ENCODE results near the gene TAF3. TPM values are rescaled to one million over a fixed set of nuclear protein-coding genes. Genes with fewer than 3 reads are reported as not detected.
A peak's percentile ranks its signal among the peaks of the same experiment; 100 is the strongest.

Gene TAF3
- total and polyA plus RNA-seq, 2 experiments from 2014 or later = 3.9 to 7.7 TPM

GRCh38 chr10:8060010-8060703 lies 241.9 kb downstream of the TAF3 start:
- peaks cover 53% of the 10 kb centered on the region for H3K27me3 ChIP-seq
- H3K9me3 ChIP-seq (ENCODE audit: low read depth) = no peaks in the 10 kb centered on the region
- no peaks in the 10 kb centered on the region for H3K36me3 ChIP-seq
- H3K4me3 ChIP-seq = no peak overlapping the region
- no peak for TF ChIP-seq CTCF (IDR thresholded peaks at IDR 0.05; ENCODE audit: low read depth, low read length)
- H3K4me1 ChIP-seq (ENCODE audit: low read depth) = peaks cover 34% of the 10 kb centered on the region
- H3K27ac ChIP-seq = no peak overlapping the region
- no peak for DNase-seq (ENCODE audit: low read depth in 1 of 2, low spot score in 1 of 2)

- peaks cover 48% of the 10 kb centered on the region for H3K27me3 ChIP-seq
- no peak for DNase-seq (ENCODE audit: low read depth in 1 of 2, low spot score in 1 of 2)
- no peak overlapping the region for H3K4me3 ChIP-seq
- no peaks in the 10 kb centered on the region for H3K9me3 ChIP-seq (ENCODE audit: low read depth)
- no peak for TF ChIP-seq CTCF (IDR thresholded peaks at IDR 0.05; ENCODE audit: low read depth, low read length)
- H3K4me1 ChIP-seq (ENCODE audit: low read depth) = peaks cover 34% of the 10 kb centered on the region
- H3K36me3 ChIP-seq = no peaks in the 10 kb centered on the region
- H3K27ac ChIP-seq = no peak overlapping the region
Observed at GRCh38 chr10:8060704-8061121, 242.4 kb downstream of the TAF3 start.

- H3K36me3 ChIP-seq = no peaks in the 10 kb centered on the region
- no peaks in the 10 kb centered on the region for H3K9me3 ChIP-seq (ENCODE audit: low read depth)
- H3K27me3 ChIP-seq = peaks cover 41% of the 10 kb centered on the region
- DNase-seq (ENCODE audit: low read depth in 1 of 2, low spot score in 1 of 2) = peak in 1 of 2 donors; percentile 78
- no peak overlapping the region for H3K4me3 ChIP-seq
- H3K4me1 ChIP-seq (ENCODE audit: low read depth) = peaks cover 32% of the 10 kb centered on the region
- TF ChIP-seq CTCF (IDR thresholded peaks at IDR 0.05; ENCODE audit: low read depth, low read length) = no peak
- no peak overlapping the region for H3K27ac ChIP-seq
Observed at GRCh38 chr10:8061274-8062211, 243.2 kb downstream of the TAF3 start.

- no peak overlapping the region for H3K27ac ChIP-seq
- H3K27me3 ChIP-seq = peaks cover 33% of the 10 kb centered on the region
- no peak for DNase-seq (ENCODE audit: low read depth in 1 of 2, low spot score in 1 of 2)
- no peak for TF ChIP-seq CTCF (IDR thresholded peaks at IDR 0.05; ENCODE audit: low read depth, low read length)
- peaks cover 21% of the 10 kb centered on the region for H3K4me1 ChIP-seq (ENCODE audit: low read depth)
- no peaks in the 10 kb centered on the region for H3K36me3 ChIP-seq
- H3K4me3 ChIP-seq = no peak overlapping the region
- no peaks in the 10 kb centered on the region for H3K9me3 ChIP-seq (ENCODE audit: low read depth)
Observed at GRCh38 chr10:8063128-8063908, 245.0 kb downstream of the TAF3 start.

- peaks cover 21% of the 10 kb centered on the region for H3K4me1 ChIP-seq (ENCODE audit: low read depth)
- H3K27me3 ChIP-seq = peaks cover 26% of the 10 kb centered on the region
- H3K27ac ChIP-seq = no peak overlapping the region
- H3K4me3 ChIP-seq = no peak overlapping the region
- DNase-seq (ENCODE audit: low read depth in 1 of 2, low spot score in 1 of 2) = no peak
- no peaks in the 10 kb centered on the region for H3K36me3 ChIP-seq
- H3K9me3 ChIP-seq (ENCODE audit: low read depth) = no peaks in the 10 kb centered on the region
- no peak for TF ChIP-seq CTCF (IDR thresholded peaks at IDR 0.05; ENCODE audit: low read depth, low read length)
Observed at GRCh38 chr10:8063935-8064334, 245.6 kb downstream of the TAF3 start.

Data from cardiac muscle cell (in vitro differentiated cells and primary cell).